ENCODE results near the gene SMARCAL1.

SMARCAL1 gene

GRCh38 chr2:216391401-216391800, 20.9 kb upstream of the SMARCAL1 start:
- no peak for DNase-seq
- in situ Hi-C loops (cut with HindIII; ENCODE audit: low pct_ligation_motif_present, low pct_unique_long_range_greater_than_20kb, low sequenced_read_pairs): no loop called here

DNA sequence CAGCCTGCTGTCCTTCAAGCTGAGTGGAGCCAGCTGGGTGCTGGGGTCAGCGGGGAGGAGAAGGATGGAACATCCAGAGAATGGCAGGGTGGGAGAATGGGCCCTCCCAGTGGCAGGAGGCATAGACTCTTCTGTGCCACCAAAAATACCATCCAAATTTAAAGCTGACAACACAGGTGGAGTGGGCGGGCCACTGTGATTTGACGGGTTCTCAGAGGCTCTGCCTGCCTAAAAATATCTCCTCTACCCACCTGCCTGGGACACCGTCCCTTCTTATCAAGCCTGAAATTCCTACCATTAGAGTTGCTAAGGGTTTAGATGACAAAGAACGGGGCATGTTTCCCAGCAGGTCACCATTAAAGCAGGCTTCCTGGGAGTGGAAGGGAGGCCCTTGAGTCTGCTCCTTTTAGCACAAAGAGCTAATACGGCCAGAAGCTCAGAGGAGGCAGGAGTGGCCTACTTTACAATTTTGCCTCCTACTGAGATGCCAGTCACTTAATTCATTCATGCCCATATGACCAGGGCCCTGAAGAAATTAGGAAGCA, 20.2 kb upstream of the SMARCAL1 start:
- in situ Hi-C loops (cut with HindIII; ENCODE audit: low pct_ligation_motif_present, low pct_unique_long_range_greater_than_20kb, low sequenced_read_pairs): no loop called here
- no peak for DNase-seq

DNA sequence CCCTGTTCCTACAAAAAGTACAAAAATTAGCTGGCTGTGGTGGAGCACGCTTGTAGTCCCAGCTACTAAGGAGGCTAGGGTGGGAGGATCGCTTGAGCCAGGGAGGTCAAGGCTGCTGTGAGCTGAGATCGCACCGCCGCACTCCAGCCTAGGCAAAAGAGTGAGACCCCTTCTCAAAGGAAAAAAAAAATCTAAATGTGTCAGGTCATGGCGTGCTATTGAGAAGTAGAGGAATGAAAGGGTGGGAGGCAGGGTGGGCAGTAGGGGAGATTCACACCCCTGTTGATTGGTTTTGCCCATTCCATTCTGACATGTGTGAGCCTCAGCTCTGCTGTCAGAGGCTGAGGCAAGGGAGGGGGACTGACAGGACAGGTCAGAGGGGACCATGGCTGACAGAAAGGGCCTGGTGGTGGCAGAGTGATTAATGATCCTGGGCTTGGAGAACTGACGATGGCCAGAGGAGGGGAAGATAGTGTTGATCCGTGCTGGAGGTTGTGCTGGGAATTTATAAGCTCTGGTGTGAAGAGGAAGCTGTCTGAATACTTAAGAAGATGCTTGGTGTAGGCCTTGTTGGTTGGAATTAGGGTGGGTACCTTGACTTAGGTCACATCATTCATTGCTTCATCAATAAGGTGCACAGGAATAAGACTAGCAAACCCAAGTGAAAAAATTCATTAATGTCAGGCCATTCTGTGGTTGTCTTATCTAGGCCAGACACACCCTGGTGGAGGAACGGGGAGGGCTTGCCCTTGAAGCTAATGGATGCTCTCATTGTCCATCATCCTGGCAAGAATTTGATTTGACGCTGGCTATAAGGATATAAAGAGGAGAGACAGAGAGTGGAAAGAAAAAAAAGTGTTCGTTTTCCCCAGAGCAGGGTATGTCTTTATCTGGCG, 19.1 kb upstream of the SMARCAL1 start:
- DNase-seq: no peak
- in situ Hi-C loops (cut with HindIII; ENCODE audit: low pct_ligation_motif_present, low pct_unique_long_range_greater_than_20kb, low sequenced_read_pairs): no loop called here

DNA sequence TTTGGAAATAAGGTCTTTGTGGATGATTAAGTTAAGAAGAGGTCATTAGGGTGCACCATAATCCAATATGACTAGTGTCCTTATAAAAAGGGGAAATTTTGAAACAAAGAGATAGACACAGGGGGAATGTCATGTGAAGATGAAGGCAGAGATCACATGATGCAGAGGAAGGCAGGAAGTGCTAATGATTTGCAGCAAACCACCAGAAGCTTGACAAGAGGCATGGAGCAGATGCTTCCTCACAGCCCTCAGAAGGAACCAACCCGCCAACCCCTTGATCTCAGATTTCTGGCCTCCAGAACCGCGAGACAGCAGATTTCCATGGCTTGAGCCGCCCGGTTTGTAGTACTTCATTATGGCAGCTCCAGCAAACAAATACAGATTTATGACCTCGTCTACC, 17.4 kb upstream of the SMARCAL1 start:
- DNase-seq: no peak
- in situ Hi-C loops (cut with HindIII; ENCODE audit: low pct_ligation_motif_present, low pct_unique_long_range_greater_than_20kb, low sequenced_read_pairs): no loop called here

GRCh38 chr2:216399621-216400020, 12.7 kb upstream of the SMARCAL1 start:
- in situ Hi-C loops (cut with HindIII; ENCODE audit: low pct_ligation_motif_present, low pct_unique_long_range_greater_than_20kb, low sequenced_read_pairs): no loop called here
- DNase-seq: no peak

- in situ Hi-C loops (cut with HindIII; ENCODE audit: low pct_ligation_motif_present, low pct_unique_long_range_greater_than_20kb, low sequenced_read_pairs): no loop called here
- no peak for DNase-seq
Observed at GRCh38 chr2:216402751-216403150, 9.5 kb upstream of the SMARCAL1 start.

- in situ Hi-C loops (cut with HindIII; ENCODE audit: low pct_ligation_motif_present, low pct_unique_long_range_greater_than_20kb, low sequenced_read_pairs): no loop called here
- DNase-seq: peak; percentile 53
Observed at GRCh38 chr2:216404010-216404618, 8.2 kb upstream of the SMARCAL1 start.

- in situ Hi-C loops (cut with HindIII; ENCODE audit: low pct_ligation_motif_present, low pct_unique_long_range_greater_than_20kb, low sequenced_read_pairs): no loop called here
- no peak for DNase-seq
Observed at GRCh38 chr2:216405588-216405987, 6.7 kb upstream of the SMARCAL1 start.

GRCh38 chr2:216406826-216407225, 5.5 kb upstream of the SMARCAL1 start:
- in situ Hi-C loops (cut with HindIII; ENCODE audit: low pct_ligation_motif_present, low pct_unique_long_range_greater_than_20kb, low sequenced_read_pairs): no loop called here

DNA sequence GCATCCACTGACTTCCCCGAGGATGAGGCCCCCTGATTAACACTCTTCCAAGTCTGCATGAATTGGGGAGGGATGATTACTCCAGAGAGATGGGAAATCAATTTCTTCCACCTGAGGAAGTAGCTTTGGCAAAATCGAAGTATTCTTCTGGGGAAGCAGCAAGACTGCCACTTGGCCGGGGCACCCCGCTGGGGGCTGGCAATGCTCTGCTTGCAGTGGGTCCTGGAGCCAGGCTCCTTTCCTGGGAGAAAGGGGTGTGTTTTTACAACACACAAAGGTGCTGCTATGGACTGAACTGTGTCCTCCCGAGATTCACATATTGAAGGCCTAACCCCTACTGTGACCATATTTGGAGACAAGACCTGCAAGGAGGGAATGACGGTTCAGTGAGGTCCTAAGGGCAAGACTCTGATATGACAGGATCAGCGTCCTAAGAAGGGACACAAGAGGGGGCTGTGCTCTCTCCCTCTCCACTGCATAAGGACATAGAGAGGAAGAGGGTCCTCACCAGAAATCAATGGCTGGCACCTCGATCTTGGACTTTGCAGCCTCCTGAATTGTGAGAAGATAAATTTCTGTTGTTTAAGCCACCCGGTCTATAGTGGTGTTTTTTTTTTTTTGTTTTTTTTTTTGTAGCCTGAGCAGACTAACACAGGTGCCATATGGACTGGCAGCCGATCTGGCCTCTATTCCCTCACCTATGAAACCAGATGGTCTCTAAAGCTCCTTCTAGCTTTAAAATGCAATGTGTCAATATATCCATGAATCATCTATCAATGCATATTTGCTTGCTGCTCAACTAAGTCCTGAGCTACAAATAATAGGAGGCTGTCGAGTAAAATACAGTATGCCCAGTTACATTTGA, 3.6 kb upstream of the SMARCAL1 start:
- DNase-seq: no peak
- in situ Hi-C loops (cut with HindIII; ENCODE audit: low pct_ligation_motif_present, low pct_unique_long_range_greater_than_20kb, low sequenced_read_pairs): no loop called here

More at GRCh38 chr2:216406826-216407225, 5.5 kb upstream of the SMARCAL1 start:
- no peak for DNase-seq

DNA sequence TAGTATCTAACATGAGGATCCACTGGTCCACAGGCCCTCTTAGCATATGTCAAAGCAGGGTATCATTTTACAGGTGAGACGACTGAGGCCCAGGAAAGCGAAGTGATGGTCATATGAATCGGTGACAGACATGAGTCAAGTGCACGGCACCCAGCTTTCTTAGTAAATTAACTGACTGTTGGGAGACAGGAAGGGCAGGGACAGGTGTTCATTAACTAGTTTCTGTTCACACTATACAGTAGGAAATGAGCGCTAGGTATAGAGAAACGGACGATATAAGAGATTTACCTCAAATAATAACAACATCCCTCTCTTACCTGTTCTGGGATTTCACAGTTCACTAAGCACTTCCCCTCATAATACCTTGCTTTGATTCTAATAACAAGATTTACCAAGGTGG, 1.7 kb upstream of the SMARCAL1 start:
- in situ Hi-C loops (cut with HindIII; ENCODE audit: low pct_ligation_motif_present, low pct_unique_long_range_greater_than_20kb, low sequenced_read_pairs): no loop called here
- DNase-seq: no peak

GRCh38 chr2:216413882-216414281, 1.6 kb downstream of the SMARCAL1 start:
- DNase-seq: no peak
- in situ Hi-C loops (cut with HindIII; ENCODE audit: low pct_ligation_motif_present, low pct_unique_long_range_greater_than_20kb, low sequenced_read_pairs): no loop called here

DNA sequence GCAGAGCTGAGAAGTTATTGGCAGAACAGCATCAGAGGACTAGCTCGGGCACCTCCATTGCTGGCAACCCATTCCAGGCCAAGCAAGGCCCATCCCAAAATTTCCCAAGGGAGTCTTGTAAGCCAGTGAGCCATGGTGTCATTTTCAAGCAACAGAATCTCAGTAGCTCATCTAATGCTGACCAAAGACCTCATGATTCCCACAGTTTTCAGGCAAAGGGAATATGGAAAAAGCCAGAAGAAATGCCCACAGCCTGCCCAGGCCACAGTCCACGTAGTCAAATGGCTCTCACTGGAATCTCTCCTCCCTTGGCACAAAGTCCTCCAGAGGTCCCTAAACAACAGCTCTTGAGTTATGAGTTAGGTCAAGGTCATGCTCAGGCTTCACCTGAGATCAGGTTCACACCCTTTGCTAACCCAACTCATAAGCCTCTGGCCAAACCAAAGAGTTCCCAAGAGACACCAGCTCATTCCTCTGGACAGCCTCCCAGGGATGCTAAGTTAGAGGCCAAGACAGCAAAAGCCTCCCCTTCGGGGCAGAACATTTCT, 2.6 kb downstream of the SMARCAL1 start:
- in situ Hi-C loops (cut with HindIII; ENCODE audit: low pct_ligation_motif_present, low pct_unique_long_range_greater_than_20kb, low sequenced_read_pairs): no loop called here
- DNase-seq: no peak

GRCh38 chr2:216415541-216415940, 3.3 kb downstream of the SMARCAL1 start:
- in situ Hi-C loops (cut with HindIII; ENCODE audit: low pct_ligation_motif_present, low pct_unique_long_range_greater_than_20kb, low sequenced_read_pairs): no loop called here
- no peak for DNase-seq

DNA sequence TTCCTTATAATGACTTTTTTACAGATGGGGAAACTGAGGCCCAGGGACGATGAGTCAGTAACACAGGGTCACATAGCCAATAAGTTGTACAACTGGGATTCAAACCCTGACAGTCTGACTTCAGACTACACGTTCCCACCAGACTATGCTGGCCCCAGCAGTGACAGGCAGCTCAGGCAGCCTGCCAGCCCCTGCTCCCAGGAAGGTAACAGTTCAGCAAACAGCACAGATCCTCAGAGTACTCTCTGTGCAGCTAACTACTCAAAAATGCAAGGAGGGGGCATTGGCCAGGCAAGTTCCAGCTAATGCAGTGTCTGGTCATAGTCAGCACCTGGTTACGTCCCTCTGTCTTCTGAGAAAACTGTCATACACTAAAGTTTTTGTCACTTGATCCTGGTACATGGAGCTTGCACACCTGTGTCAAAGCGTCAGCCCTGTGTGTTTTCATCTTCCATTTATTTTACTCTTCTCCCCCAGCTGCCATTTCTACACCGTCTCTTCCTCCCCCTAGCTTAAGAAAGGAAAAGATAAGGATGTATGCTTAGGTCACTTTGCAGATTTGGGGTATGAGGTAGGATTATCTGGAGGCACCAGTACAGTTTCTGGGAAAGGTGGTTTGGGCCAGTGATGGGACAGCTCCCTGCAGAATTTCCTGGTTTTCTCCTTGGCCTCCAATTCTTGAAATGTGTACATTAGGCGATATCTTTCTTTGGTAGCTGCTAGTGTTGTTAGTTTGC, 4.5 kb downstream of the SMARCAL1 start:
- no peak for DNase-seq
- in situ Hi-C loops (cut with HindIII; ENCODE audit: low pct_ligation_motif_present, low pct_unique_long_range_greater_than_20kb, low sequenced_read_pairs): no loop called here

DNA sequence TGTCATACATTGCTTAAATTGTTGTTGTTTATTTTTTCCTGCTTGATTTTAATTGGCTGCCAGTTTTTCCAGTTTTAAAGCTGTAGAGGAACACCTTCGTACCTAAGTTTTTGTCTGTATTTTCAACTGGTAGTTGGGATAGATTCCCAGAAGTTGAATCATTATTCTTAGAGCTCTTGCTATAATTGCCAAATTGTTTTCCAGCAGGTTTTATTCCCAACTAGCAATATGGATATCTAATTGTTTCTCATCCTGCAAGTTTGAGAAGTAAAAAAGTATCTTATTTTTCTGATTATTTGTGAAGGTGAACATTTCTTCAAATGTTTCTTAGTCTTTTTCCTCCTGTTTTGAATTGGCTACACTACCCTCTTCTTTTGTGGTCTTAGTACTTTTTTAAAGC, 6.7 kb downstream of the SMARCAL1 start:
- in situ Hi-C loops (cut with HindIII; ENCODE audit: low pct_ligation_motif_present, low pct_unique_long_range_greater_than_20kb, low sequenced_read_pairs): no loop called here

GRCh38 chr2:216420367-216421101, 8.2 kb downstream of the SMARCAL1 start:
- in situ Hi-C loops (cut with HindIII; ENCODE audit: low pct_ligation_motif_present, low pct_unique_long_range_greater_than_20kb, low sequenced_read_pairs): no loop called here

More for the DNA sequence above, 6.7 kb downstream of the SMARCAL1 start:
- no peak for DNase-seq

More at GRCh38 chr2:216420367-216421101, 8.2 kb downstream of the SMARCAL1 start:
- no peak for DNase-seq
